ENCODE results near the gene TMED5.
"Not testable (repeated sequence)": the region's sequence is repeated elsewhere in the genome, so short reads cannot be mapped to it uniquely, and the experiment has no call there.

TMED5 gene

DNA sequence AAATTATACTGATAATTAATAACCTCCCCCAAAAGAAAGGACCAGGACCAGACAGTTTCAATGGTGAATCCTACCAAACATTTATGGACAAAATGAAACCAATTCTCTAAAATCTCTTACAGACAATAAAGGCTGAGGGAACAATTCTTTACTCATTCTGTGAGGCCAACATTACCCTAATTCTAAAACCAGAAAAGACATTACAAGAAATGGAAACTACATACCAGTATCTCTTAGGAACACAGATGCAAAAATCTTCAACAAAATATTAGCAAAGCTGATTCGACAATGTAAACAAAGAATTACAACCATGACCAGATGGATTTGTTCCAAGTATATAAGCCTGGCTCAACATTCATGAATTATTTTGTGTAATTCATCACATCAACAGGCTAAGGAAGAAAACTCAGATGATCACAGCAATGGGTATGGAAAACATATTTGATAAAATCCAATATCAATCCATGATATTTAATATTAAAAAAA lies 8.6 kb downstream of the TMED5 start:
- DNase-seq: no peak

DNA sequence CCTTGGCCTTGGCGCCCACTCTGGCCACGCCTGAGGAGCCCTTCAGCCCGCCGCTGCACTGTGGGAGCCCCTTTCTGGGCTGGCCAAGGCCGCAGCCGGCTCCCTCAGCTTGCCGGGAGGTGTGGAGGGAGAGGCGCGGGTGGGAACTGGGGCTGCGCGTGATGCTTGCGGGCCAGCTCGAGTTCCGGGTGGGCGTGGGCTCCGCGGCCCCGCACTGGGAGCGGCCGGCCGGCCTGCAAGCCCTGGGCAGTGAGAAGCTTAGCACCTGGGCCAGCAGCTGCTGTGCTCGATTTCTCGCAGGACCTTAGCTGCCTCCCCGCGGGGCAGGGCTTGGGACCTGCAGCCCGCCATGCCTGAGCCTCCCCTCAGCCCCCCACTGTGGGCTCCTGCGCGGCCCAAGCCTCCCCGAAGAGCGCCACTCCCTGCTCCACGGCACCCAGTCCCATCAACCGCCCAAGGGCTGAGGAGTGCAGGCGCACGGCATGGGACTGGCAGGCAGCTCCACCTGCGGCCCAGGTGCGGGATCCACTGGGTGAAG lies 10.0 kb downstream of the TMED5 start:
- DNase-seq: not testable (repeated sequence)

DNA sequence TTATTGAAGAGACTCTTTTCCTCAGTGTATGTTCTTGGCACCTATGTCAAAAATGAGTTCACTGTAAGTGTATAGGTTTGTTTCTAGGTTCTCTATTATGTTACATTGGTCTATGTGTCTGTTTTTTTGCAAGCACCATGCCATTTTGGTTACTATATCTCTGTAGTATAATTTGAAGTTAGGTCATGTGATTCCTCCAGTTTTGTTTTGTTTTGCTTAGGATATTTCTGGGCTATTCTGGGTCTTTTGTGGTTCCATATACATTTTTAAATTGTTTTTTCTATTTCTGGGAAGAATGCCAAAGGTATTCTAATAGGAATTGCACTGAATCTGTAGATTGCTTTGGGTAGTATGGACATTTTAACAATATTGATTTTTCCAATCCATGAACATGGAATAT lies 13.2 kb downstream of the TMED5 start:
- no peak for DNase-seq

DNA sequence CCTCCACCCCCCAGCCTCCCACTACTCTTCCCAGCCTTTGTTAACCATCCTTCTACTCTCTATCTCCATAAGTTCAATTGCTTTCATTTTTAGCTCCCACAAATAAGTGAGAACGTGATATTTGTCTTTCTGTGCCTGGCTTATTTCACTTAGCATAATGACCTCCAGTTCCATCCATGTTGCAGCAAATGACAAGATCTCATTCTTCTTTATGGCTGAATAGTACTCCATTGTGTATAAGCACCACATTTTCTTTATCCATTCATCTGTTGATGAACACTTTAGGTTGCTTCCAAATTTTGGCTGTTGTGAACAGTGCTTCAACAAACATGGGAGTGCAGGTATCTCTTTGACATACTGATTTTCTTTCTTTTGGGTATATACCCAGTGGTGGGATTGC lies 14.3 kb downstream of the TMED5 start:
- DNase-seq: not testable (repeated sequence)

DNA sequence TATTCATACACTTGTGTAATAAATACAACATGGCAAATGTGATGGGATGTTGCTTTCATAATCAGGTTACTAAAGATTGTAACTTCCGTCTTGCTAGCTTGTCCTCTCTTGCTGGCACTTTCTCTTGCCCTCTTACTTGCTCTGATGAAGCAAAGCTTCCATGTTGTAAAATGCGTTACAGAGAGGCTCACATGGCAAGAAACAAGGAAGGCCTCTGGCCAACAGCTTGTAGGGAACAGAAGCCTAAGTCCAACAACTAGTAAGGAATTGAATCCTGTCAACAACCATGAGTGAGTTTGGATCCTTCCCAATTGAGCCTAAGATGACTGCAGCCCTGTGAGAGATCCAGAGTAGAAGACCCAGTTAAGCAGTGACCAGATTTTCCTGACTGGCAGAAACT lies 15.4 kb downstream of the TMED5 start:
- DNase-seq: no peak

DNA sequence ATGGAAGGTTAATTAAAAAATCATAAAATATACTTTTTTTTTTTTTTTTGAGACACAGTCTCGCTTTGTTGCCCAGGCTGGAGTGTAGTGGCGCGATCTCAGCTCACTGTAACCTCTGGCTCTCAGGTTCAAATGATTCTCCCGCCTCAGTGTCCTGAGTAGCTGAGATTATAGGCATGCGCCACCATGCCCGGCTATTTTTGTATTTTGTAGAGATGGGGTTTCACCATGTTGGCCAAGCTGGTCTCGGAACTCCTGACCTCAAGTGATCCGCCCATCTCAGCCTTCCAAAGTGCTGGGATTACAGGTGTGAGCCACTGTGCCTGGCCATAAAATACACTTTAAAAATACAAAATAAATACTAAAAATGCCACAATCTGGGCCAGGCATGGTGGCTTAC lies 16.9 kb downstream of the TMED5 start:
- not testable (repeated sequence) for DNase-seq

DNA sequence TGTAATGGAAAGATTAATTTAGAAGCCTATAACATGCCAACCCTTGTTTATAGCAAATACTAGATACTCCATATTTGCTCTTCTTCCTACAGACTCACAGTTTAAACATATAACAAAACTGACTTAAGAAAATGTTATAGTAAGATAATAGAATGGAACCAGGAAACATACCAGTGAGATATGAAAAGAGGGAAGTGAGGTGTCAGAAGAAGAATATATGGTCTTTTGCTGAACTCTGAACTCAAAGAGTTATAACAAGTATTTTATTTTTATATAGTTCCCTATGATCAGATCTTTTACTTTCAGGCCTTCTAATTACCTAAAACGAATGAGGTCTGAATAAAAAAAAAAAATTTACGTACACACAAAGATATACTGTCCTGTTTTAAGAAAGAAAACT lies 20.9 kb downstream of the TMED5 start:
- DNase-seq: no peak

DNA sequence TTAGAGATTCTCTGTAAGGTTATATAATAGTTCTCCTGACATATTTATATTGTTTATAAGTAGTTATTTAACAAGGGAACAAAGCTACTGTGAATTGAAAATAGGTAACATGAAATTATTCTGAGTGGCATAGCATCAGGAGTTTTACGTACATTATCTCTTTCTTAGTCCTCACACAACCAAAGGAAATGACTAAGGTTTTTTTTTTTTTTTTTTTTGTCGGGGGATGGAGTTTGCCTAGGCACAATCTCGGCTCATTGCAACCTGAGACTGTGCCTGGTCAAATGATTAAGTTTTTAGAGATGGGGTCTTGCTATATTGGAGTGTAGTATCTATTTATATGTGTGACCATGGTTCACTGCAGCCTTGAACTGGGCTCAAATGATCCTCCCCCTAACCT lies 24.9 kb downstream of the TMED5 start:
- no peak for DNase-seq

DNA sequence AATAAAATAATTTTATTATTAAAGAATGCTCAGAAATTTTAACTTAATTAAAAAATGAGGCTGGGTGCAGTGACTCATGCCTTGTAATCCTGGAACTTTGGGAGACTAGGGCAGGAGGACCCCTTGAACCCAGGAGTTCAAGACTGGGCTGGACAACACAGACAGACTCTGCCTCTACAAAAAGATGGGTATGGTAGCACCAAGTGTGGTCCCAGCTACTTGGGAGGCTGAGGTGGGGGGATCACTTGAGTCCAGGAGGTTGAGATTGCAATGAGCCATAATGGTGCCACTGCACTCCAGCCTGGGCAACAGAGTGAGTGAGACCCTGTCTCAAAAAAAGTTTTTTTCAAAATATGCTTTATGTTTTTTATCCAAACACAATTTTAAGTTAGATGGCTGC lies 25.3 kb downstream of the TMED5 start:
- no peak for DNase-seq

DNA sequence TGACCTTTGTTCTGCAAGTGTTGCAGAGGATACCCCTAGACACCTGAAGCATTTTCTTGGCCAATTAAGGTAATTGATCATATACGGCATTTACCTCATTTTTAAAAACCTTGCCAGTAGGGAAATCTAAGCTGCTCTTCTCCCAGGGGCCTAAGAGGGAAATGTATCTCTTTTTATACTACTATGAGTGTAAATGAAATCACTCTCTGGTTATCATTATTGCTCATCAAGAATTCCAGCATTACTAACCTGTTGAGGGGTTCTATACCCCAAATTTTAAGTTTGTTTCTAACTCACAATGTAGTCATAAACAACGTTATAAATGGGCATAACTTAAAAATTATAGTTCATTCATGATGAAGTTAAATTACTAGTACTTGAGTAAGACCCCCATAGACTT lies 27.4 kb downstream of the TMED5 start:
- DNase-seq: no peak

DNA sequence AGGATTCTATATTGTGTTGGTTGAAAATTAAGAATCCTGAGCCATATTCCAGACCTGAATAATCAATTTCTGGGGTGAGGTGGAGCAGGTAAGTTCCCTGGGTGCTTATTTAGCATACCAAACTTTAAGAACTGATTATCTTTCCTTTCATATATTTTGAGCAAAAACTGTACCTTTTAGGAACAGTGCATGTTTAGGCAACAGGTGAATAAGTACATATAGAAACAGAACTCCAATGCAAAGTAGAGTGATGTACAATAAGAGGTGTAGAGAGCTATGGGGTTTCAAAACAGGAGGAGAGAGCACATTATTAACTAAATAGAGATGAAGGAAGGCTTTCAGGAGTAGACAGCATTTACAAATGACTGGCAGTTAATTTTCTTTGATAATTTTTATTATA lies 28.7 kb downstream of the TMED5 start:
- no peak for DNase-seq

DNA sequence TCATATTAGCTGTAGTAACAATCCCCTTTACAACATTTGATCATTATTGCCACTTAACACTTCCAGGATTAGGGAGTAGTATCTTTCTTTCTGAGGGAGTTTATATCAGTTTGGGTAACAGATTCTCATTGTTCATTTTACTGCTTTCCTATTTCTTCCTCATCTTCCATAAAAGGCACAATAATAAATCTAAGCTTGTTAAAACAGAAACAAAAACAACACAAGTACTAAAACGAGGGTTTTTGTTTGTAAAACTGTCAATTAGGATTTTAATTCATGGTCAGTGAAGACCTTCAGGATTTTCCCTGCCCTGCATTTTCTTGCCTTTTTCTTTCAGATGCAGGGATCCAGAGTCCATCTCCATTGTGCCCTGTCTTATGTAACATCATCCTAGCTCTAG lies 29.5 kb downstream of the TMED5 start:
- no peak for DNase-seq

DNA sequence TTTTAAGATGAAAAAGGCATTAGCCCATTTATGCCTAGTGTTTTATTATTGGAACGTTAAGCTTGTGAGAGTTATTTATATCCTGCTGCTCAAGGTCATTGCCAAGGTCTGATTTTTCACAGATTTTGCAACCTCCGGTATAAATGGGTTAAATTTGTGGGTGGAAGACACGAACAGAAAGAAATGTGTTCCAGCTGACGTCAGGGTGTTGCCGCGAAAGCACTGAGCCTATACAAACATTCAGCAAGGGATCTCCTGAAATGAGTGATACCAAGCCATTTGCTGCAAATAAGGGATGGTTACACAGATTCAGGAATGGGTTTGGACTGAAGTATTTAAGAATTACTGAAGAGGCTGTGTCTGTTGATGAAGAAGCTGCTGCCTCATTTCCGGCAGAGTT lies 32.2 kb downstream of the TMED5 start:
- DNase-seq: no peak

DNA sequence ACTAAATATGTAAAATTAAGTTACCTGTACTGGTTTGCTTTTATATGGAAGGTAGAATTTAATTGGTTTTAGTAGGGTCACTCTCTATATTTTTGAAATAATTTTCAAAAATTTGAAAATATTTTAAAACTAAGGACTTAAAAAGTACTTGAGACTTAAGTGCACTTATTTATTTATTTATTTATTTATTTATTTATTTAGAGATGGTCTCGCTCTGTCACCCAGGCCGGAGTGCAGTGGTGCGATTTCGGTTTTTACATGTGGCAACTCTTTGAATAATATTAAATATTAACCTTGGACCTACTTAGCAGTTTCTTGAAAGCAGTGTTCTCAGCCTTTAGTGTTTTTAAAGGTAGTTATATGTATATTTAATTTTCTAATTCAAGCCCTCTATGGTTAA lies 36.4 kb downstream of the TMED5 start:
- DNase-seq: no peak

DNA sequence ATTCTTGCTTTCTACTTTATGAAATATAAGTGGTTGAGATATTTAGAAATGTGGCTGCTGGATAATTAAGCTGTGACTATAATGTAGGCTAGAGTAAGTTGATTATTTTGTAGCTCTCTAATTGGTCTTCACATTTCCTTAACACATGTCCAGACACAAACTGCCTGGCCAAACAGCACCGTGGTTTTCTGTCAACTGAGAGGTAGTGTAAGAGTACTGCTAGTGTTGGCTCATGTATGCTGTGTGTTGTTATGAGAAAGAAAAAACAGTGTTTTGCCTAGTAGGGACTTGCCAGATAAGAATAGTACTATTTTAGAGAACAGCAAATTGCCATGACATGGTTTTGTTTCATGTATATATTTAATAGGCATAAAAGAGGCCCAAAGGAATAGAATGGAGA lies 37.1 kb downstream of the TMED5 start:
- DNase-seq: no peak

DNA sequence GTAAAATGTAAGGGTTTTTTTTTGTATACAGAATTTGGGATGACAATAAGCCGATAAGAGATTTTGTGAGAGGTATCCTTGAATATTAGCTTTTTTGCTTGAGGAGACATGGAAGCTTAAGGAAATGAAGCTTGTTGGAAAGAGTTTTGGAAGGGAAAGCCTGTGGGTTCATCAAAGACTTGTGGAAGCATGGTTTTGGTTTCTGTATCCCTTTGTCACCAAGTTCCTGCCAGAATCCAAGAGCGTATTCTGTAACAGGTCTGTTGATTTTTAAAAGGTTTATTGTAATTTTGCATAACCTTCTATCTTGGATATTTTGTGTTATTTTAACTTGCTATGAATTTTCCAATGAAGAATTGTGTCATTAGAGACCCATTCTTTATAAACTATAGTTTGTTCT lies 38.1 kb downstream of the TMED5 start:
- no peak for DNase-seq

DNA sequence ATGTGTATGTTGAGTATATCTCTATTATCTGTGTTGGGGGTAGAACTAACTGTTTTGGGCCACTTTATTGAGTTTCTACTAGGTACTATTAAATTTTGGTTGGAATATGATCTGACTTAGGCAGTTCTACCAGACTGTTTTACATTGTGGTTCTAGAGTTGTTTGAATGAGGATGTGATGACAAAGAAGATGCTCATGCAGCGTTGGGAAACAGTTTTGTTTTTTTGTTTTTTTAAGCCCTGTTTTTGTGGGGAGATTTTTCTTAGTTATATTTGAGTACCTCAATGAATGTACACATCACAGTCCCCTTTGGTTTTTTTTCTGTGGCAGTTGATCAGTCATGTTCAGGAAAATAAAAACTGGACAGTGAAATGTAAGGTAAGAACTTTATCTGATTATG lies 40.1 kb downstream of the TMED5 start:
- DNase-seq: no peak

DNA sequence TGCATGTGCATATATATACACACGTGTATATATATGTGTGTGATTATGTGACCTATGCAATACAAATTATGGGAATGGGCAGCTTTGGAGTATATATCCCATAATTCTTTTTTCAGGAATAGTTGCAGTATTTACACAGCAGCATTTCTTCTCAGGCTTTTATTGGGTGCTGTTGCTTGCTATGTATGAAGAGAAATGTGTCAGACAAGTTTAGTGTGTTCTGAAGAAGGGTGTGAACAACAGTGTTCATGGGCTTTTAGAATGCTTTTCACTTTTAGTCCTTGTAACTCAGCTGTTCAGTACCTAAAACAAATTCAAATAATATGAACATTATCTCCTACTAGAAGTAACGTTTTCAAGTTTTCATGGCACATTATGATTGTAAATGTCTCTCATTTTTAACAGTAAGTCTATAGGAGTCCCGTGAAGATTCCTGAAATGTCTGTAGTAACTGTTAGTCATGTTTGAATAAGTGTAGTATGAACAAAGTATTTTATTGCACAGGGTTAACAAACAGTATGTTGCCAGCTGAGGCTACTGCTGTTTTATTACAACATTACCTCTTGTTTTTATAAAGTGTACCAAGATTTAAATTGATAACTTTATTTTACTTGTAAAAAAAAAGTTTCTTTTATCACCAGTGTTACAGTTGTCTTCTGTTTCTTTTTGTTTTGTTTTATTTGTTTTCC lies 42.5 kb downstream of the TMED5 start:
- no peak for DNase-seq

DNA sequence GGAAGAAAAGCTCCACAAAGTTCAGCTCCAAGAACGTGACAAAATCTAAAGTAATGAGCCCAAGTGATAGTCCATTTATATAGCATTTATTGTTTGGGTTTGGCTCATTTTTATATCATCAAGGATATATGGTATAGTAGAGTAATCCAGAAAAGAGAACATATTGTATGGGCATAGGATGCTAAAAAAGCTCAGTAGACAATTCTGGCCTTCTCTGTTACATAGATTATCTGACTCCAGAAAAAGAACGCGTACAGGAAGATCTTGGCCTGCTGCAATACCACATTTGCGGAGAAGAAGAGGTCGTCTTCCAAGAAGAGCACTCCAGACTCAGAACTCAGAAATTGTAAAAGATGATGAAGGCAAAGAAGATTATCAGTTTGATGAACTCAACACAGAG lies 43.8 kb downstream of the TMED5 start:
- DNase-seq: no peak

DNA sequence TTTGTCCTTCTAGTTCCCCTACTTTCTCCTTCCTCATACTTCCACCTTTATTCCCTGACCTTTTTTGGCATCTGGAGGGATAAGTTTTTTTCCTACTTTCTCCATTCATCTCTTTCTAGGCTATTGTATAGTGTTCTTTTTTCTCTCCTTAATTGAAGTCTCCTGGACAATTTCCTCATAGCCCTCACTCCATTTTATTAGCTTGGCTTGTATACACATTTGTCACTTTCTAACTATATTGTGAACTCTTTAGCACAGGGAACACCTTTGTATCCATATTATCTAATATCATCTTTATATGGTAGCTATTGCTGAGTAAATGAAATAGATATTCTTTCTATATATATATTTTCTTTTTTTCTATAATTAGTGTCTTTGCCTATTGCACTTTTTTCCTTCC lies 47.6 kb downstream of the TMED5 start:
- DNase-seq: no peak

DNA sequence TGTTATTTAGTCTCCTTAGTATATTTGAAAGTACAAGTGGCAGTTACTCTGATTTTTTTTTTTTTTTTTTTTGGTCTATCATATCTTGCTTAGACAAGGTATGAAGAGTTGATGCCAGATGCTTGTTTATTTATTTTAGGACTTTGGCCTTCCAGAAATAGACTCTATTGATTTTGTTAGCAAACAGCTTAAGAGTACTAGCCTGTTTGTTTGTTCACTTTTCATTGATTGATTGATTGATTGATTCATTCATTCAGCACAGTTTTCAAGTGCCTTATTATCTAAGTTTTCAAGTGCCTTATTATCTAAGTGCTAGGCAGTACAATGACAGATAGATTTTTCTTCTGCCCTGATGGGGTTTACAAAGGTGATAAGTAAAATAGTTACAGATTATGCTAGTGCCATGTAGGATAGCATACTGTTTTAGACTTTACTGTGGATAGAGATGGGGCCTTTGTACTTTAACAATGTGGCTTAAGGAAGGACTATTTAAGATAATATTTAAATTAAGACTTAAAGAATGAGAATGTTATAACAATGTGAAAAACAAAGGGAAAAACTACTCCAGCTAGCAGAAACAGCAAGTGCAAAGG lies 50.6 kb downstream of the TMED5 start:
- DNase-seq: no peak

DNA sequence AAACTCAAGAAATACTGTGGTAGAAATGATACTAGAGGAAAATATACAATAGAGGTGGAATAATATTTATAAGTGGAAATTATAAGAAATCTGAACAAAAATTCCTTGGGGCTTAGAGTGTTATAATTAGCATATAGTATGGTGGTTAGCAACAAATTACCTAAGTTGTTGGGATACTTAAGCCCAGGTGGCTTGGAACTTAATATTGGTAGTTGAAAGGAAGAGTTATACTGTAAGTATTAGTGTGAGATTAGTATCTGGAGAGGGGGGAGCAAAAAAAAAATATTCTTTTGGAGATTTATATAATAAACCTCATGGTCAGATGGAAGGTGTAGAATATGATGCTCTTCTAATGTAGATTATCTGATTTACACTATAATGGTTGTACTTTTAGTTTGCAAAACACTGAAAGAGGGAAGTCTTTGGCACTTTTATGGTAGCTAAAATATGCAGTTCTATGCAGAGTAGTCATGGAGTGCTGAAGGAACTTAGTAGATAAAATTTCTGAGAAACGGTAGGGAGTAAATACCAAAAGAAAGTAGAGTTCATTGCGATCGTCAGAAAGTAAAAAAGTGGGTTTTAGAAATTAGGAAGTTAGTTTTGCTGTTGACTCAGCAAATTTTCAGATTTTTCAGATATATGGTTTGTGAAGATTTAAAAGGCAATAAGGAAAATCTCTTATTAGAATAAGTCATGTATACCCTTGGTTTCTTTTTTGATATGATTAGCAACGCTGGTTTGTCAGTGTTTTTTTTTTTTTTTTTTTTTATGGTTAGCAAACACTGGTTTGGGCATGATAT lies 55.5 kb downstream of the TMED5 start:
- DNase-seq: no peak

DNA sequence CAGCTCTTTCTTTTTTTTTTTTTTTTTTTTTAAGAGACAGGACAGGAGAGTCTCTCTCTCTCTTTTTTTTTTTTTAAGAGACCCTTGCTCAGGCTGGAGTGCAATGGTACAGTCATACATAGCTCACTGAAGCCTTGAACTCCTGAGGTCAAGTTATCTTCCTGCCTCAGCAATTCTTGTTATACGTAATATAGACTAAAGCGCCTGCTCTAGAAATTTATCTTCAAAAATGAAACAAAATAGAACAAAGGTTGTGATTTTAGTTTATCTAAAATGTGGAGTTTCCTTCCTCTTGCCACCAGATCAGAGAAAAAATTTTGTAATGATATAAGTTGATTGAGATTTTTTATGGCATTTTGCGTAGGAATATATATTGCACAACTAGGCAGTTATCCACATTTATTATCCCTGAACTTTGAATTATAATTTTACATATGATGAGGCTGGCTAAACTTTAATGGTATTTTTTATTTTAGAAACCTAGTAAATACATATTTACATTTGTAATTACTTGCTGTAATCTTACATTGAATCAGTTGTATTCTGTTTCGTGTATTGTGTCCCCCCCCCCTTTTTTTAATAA lies 56.9 kb downstream of the TMED5 start:
- DNase-seq: no peak
